SK-N-SH treated with all-trans-retinoic acid at 6 μM for 48 hours (cell line): ENCODE measurements around the gene GNA14.
A peak's percentile ranks its signal among the peaks of the same experiment; 100 is the strongest.

Source experiments
- ATAC-seq: fragments of 200-7000 bp; cut with Tn5 transposase; 3 replicates; pipeline ENCODE4 v1.9.1; 2020; ENCODE audit warnings: mild to moderate bottlenecking, moderate library complexity
- ARNTL ChIP-seq: fragments of 450-650 bp; formaldehyde crosslinking; IDR thresholded peaks from 2 replicates; pipeline ENCODE4 v1.5.0; 2020; ENCODE audit warnings: low read depth, mild to moderate bottlenecking, moderate library complexity, borderline replicate concordance
- BACH2 ChIP-seq: fragments of 250-450 bp; sonication (Bioruptor Pico); IDR thresholded peaks from 2 replicates; pipeline ENCODE4 v1.9.0; 2021; ENCODE audit warnings: mild to moderate bottlenecking, borderline replicate concordance
- CSDC2 ChIP-seq: fragments of 250-450 bp; sonication (Bioruptor Pico); IDR thresholded peaks from 2 replicates; pipeline ENCODE4 v1.5.0; 2020; ENCODE audit warnings: mild to moderate bottlenecking, moderate library complexity
- ESRRG ChIP-seq: fragments of 250-450 bp; sonication (Bioruptor Pico); IDR thresholded peaks from 2 replicates; pipeline ENCODE4 v1.6.1; 2021; ENCODE audit warnings: mild to moderate bottlenecking
- GLIS3 ChIP-seq: fragments of 250-450 bp; sonication (Bioruptor Pico); IDR thresholded peaks from 2 replicates; pipeline ENCODE4 v1.5.0; 2020; ENCODE audit warnings: mild to moderate bottlenecking, moderate library complexity
- ISL1 ChIP-seq: fragments of 250-450 bp; sonication (Bioruptor Pico); IDR thresholded peaks from 2 replicates; pipeline ENCODE4 v2.1.2; 2022; ENCODE audit warnings: mild to moderate bottlenecking, moderate library complexity
- OSR1 ChIP-seq: fragments of 250-450 bp; sonication (Bioruptor Pico); IDR thresholded peaks from 2 replicates; pipeline ENCODE4 v1.8.0; 2022; ENCODE audit warnings: moderate library complexity, mild to moderate bottlenecking, inconsistent platforms
- PPARA ChIP-seq: fragments of 250-450 bp; sonication (Bioruptor Pico); IDR thresholded peaks from 2 replicates; pipeline ENCODE4 v1.5.0; 2020; ENCODE audit warnings: mild to moderate bottlenecking, borderline replicate concordance
- SNAI2 ChIP-seq: fragments of 250-450 bp; sonication (Bioruptor Pico); IDR thresholded peaks from 2 replicates; pipeline ENCODE4 v1.5.0; 2020; ENCODE audit warnings: mild to moderate bottlenecking, moderate library complexity
- TCF4 ChIP-seq: fragments of 250-450 bp; sonication (Bioruptor Pico); IDR thresholded peaks from 2 replicates; pipeline ENCODE4 v1.8.0; 2021; ENCODE audit warnings: mild to moderate bottlenecking, moderate library complexity, borderline replicate concordance
- TOX ChIP-seq: fragments of 250-450 bp; sonication (Bioruptor Pico); IDR thresholded peaks from 2 replicates; pipeline ENCODE4 v1.8.0; 2021; ENCODE audit warnings: mild to moderate bottlenecking, moderate library complexity, borderline replicate concordance
- ZC3H10 ChIP-seq: fragments of 250-450 bp; sonication (Bioruptor Pico); IDR thresholded peaks from 2 replicates; pipeline ENCODE4 v1.5.1; 2021; ENCODE audit warnings: mild to moderate bottlenecking, moderate library complexity
- ZFP3 ChIP-seq: fragments of 250-450 bp; sonication (Bioruptor Pico); IDR thresholded peaks from 2 replicates; pipeline ENCODE4 v1.5.0; 2020; ENCODE audit warnings: mild to moderate bottlenecking, moderate library complexity
- ZFP30 ChIP-seq: fragments of 450-650 bp; formaldehyde crosslinking; IDR thresholded peaks from 2 replicates; pipeline ENCODE4 v1.5.0; 2022; ENCODE audit warnings: mild to moderate bottlenecking, moderate library complexity
- ZNF565 ChIP-seq: fragments of 450-650 bp; formaldehyde crosslinking; conservative IDR thresholded peaks from 2 replicates; pipeline ENCODE4 v1.5.0; 2020; ENCODE audit warnings: low read depth, mild to moderate bottlenecking, moderate library complexity
- ZNF70 ChIP-seq: fragments of 450-650 bp; formaldehyde crosslinking; IDR thresholded peaks from 2 replicates; pipeline ENCODE4 v1.5.0; 2020; ENCODE audit warnings: mild to moderate bottlenecking, moderate library complexity
- ZNF8 ChIP-seq: fragments of 450-650 bp; formaldehyde crosslinking; IDR thresholded peaks from 2 replicates; pipeline ENCODE4 v1.5.0; 2020; ENCODE audit warnings: mild to moderate bottlenecking, moderate library complexity
- TF ChIP-seq, protein P1 (sequence below): fragments of 250-450 bp; sonication (Bioruptor Pico); IDR thresholded peaks from 2 replicates; pipeline ENCODE4 v1.5.0; 2020; ENCODE audit warnings: mild to moderate bottlenecking, moderate library complexity
- TF ChIP-seq, protein P2 (sequence below): fragments of 250-450 bp; sonication (Bioruptor Pico); IDR thresholded peaks from 2 replicates; pipeline ENCODE4 v1.8.0; 2021; ENCODE audit warnings: low read depth, mild to moderate bottlenecking, moderate library complexity, borderline replicate concordance
- TF ChIP-seq, protein P3 (sequence below): fragments of 250-450 bp; sonication (Bioruptor Pico); IDR thresholded peaks from 2 replicates; pipeline ENCODE4 v1.8.0; 2020; ENCODE audit warnings: mild to moderate bottlenecking, moderate library complexity, borderline replicate concordance
- TF ChIP-seq, protein P4 (sequence below): fragments of 250-450 bp; sonication (Bioruptor Pico); IDR thresholded peaks from 2 replicates; pipeline ENCODE4 v1.5.1; 2021; ENCODE audit warnings: mild to moderate bottlenecking, moderate library complexity
- TF ChIP-seq, protein P5 (sequence below): fragments of 250-450 bp; sonication (Bioruptor Pico); IDR thresholded peaks from 2 replicates; pipeline ENCODE4 v1.5.1; 2020; ENCODE audit warnings: low read depth, mild to moderate bottlenecking, moderate library complexity

Gene GNA14

DNA sequence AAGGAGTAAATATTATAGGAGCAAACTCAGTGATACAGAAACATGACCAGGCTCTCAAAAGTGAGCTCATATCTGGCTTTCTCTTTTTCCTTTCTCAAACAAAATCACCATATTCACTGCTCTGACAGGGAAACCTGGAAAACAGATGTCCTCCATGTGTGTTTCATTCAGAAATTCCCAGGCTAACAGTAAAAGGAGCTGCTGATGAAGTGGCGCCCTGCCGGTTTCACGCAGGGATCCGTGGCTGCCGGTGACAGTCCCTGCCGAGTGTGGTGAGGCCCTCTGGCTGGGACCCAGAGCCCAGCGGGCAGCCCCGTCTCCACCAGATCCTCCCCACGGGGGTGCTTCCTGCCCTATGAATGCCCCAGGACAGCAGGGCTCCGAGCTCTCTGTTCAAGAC lies 208.1 kb downstream of the GNA14 start:
- peak; percentile 84 for ATAC-seq
- TF ChIP-seq ZFP3 (CRISPR knock-in tag): 0 out of 2 replicates have a peak, but pooled peaks have one; percentile 50
- TF ChIP-seq ZNF8: no peak
- TF ChIP-seq, protein P1, sequence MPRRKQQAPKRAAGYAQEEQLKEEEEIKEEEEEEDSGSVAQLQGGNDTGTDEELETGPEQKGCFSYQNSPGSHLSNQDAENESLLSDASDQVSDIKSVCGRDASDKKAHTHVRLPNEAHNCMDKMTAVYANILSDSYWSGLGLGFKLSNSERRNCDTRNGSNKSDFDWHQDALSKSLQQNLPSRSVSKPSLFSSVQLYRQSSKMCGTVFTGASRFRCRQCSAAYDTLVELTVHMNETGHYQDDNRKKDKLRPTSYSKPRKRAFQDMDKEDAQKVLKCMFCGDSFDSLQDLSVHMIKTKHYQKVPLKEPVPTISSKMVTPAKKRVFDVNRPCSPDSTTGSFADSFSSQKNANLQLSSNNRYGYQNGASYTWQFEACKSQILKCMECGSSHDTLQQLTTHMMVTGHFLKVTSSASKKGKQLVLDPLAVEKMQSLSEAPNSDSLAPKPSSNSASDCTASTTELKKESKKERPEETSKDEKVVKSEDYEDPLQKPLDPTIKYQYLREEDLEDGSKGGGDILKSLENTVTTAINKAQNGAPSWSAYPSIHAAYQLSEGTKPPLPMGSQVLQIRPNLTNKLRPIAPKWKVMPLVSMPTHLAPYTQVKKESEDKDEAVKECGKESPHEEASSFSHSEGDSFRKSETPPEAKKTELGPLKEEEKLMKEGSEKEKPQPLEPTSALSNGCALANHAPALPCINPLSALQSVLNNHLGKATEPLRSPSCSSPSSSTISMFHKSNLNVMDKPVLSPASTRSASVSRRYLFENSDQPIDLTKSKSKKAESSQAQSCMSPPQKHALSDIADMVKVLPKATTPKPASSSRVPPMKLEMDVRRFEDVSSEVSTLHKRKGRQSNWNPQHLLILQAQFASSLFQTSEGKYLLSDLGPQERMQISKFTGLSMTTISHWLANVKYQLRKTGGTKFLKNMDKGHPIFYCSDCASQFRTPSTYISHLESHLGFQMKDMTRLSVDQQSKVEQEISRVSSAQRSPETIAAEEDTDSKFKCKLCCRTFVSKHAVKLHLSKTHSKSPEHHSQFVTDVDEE (CRISPR knock-in tag): peak; percentile 44; the same call in 1 of the 2 replicates
- TF ChIP-seq ISL1: 0 out of 2 replicates have a peak, but pooled peaks have one; percentile 15
- TF ChIP-seq, protein P2, sequence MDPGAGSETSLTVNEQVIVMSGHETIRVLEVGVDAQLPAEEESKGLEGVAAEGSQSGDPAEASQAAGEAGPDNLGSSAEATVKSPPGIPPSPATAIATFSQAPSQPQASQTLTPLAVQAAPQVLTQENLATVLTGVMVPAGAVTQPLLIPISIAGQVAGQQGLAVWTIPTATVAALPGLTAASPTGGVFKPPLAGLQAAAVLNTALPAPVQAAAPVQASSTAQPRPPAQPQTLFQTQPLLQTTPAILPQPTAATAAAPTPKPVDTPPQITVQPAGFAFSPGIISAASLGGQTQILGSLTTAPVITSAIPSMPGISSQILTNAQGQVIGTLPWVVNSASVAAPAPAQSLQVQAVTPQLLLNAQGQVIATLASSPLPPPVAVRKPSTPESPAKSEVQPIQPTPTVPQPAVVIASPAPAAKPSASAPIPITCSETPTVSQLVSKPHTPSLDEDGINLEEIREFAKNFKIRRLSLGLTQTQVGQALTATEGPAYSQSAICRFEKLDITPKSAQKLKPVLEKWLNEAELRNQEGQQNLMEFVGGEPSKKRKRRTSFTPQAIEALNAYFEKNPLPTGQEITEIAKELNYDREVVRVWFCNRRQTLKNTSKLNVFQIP (CRISPR knock-in tag): no peak
- peak; percentile 84 for TF ChIP-seq TCF4
- TF ChIP-seq, all 23 proteins: peak for 4

DNA sequence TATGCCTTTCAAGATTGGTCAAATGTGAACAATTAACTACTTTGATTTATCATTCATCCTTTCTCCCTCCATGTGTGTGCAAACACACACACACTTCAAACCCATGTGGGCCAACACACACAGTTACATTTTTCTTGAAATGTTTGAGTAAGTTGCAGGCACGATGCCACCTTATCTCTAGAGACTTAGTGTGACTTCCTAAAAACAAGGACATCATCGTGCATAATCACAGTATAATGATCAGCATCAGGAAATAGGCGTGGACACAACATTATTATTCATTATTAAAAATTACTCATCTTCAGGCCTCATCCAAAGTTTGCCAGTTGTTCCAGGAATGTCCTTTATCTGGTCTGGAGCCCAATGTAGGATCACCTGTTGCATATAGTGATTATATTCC lies 209.5 kb downstream of the GNA14 start:
- TF ChIP-seq ARNTL (CRISPR knock-in tag) (no peak), ZFP3 (CRISPR knock-in tag) (no peak), OSR1 (CRISPR knock-in tag) (no peak), ZFP30 (CRISPR knock-in tag) (no peak), ZNF70 (CRISPR knock-in tag) (no peak), BACH2 (no peak), PPARA (CRISPR knock-in tag) (no peak), SNAI2 (CRISPR knock-in tag) (no peak), TCF4 (no peak), ESRRG (no peak), ISL1 (no peak)
- TF ChIP-seq, protein P1 (CRISPR knock-in tag): no peak
- TF ChIP-seq, protein P3, sequence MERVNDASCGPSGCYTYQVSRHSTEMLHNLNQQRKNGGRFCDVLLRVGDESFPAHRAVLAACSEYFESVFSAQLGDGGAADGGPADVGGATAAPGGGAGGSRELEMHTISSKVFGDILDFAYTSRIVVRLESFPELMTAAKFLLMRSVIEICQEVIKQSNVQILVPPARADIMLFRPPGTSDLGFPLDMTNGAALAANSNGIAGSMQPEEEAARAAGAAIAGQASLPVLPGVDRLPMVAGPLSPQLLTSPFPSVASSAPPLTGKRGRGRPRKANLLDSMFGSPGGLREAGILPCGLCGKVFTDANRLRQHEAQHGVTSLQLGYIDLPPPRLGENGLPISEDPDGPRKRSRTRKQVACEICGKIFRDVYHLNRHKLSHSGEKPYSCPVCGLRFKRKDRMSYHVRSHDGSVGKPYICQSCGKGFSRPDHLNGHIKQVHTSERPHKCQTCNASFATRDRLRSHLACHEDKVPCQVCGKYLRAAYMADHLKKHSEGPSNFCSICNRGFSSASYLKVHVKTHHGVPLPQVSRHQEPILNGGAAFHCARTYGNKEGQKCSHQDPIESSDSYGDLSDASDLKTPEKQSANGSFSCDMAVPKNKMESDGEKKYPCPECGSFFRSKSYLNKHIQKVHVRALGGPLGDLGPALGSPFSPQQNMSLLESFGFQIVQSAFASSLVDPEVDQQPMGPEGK (CRISPR knock-in tag): no peak
- TF ChIP-seq, protein P4, sequence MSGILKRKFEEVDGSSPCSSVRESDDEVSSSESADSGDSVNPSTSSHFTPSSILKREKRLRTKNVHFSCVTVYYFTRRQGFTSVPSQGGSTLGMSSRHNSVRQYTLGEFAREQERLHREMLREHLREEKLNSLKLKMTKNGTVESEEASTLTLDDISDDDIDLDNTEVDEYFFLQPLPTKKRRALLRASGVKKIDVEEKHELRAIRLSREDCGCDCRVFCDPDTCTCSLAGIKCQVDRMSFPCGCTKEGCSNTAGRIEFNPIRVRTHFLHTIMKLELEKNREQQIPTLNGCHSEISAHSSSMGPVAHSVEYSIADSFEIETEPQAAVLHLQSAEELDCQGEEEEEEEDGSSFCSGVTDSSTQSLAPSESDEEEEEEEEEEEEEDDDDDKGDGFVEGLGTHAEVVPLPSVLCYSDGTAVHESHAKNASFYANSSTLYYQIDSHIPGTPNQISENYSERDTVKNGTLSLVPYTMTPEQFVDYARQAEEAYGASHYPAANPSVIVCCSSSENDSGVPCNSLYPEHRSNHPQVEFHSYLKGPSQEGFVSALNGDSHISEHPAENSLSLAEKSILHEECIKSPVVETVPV (CRISPR knock-in tag): no peak
- TF ChIP-seq, protein P2 (CRISPR knock-in tag): no peak
- ATAC-seq: no peak

DNA sequence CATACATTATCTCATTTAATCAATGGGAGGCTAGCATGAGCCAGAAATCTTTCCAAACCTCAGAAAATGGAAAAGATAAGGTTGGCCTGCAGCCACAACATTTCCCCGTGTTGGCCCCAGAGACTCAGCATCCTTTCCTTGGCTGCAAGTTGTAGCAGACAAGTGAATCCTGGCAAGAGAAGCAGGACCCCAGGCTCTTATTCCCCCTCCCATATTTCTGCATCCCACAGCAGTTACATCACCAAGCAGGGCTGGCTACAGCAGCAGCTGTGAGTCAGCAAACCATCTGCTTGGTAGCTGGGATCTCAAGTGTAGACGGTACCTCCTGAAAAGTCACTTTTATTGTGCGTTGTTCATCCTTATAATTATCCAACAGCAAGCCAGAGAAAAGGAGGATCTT lies 212.4 kb downstream of the GNA14 start:
- TF ChIP-seq ARNTL (CRISPR knock-in tag): no peak
- no peak for TF ChIP-seq ZNF70 (CRISPR knock-in tag)
- TF ChIP-seq ZNF565 (CRISPR knock-in tag): no peak
- no peak for TF ChIP-seq BACH2
- TF ChIP-seq TOX (CRISPR knock-in tag): no peak
- no peak for TF ChIP-seq ZFP30 (CRISPR knock-in tag)
- TF ChIP-seq, protein P5, sequence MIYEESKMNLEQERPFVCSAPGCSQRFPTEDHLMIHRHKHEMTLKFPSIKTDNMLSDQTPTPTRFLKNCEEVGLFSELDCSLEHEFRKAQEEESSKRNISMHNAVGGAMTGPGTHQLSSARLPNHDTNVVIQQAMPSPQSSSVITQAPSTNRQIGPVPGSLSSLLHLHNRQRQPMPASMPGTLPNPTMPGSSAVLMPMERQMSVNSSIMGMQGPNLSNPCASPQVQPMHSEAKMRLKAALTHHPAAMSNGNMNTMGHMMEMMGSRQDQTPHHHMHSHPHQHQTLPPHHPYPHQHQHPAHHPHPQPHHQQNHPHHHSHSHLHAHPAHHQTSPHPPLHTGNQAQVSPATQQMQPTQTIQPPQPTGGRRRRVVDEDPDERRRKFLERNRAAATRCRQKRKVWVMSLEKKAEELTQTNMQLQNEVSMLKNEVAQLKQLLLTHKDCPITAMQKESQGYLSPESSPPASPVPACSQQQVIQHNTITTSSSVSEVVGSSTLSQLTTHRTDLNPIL (CRISPR knock-in tag): no peak
- no peak for TF ChIP-seq ISL1
- no peak for TF ChIP-seq CSDC2
- no peak for TF ChIP-seq GLIS3 (CRISPR knock-in tag)
- TF ChIP-seq ZC3H10: no peak
- no peak for TF ChIP-seq ZFP3 (CRISPR knock-in tag)
- TF ChIP-seq, protein P3 (CRISPR knock-in tag): no peak
- no peak for ATAC-seq
